ENCODE results near the gene USP17L28. TPM values are rescaled to one million over a fixed set of nuclear protein-coding genes. Genes with fewer than 3 reads are reported as not detected.
"Not testable (repeated sequence)": the region's sequence is repeated elsewhere in the genome, so short reads cannot be mapped to it uniquely, and the experiment has no call there.

Gene USP17L28
- total and polyA plus RNA-seq, 2 donors (not counting 3 experiments of a cell fraction or from before 2014, with no cell fraction given) = not detected

DNA sequence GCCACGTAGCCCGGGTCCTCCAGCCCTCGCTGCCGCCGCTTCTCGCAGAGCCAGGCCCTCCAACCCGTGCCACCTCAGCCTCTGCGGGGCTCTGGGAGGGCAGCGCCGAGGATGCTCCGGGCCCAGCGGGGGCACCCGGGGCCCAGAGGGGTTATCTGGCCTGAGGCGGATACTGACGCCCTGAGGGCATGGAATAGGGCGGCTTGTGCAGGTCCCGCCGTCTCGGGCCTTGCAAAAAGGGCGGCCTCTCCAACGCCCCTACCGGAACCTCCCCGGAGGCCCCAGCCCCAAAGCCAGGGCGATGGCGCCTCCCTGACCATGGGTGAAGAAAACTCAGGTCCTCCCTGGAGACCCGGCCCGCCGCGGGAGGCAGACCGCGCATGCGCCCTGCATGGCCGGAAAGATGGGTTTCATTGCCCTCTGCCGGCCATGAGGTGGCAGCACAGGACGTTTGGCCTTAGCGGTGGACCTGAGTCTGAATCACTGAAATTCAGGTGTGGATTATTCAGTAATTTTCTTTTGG is 32.4 kb downstream of the USP17L28 start:
- H3K4me2 ChIP-seq (ENCODE audit: insufficient read depth, low read length); H3K4me1 ChIP-seq (ENCODE audit: control insufficient read depth, extremely low read depth, insufficient read depth, low read length); H3K36me3 ChIP-seq (ENCODE audit: control insufficient read depth in 2 of 2, extremely low read depth in 1 of 2, insufficient read depth in 2 of 2, low read length in 2 of 2); BruUV-seq (replicated peaks); intact Hi-C loops (cut with micrococcal nuclease); H3K27ac ChIP-seq (ENCODE audit: insufficient read depth, low read depth, low read length); H3K4me3 ChIP-seq (replicated peaks in 1 of 3; ENCODE audit: insufficient read depth in 1 of 3, low read depth in 1 of 3, low read length in 3 of 3); POLR2A ChIA-PET; FAIRE-seq; H3K9me3 ChIP-seq (replicated peaks; ENCODE audit: control insufficient read depth, insufficient read depth, low read length); H3K9me1 ChIP-seq (replicated peaks; ENCODE audit: control insufficient read depth, extremely low read depth, insufficient read depth, low read length); H4K20me1 ChIP-seq (replicated peaks; ENCODE audit: control insufficient read depth, extremely low read depth, insufficient read depth, low read length); dilution Hi-C loops (cut with MboI; ENCODE audit: extremely low pct_ligation_motif_present, low sequenced_read_pairs); CTCF ChIA-PET; H3K27me3 ChIP-seq (ENCODE audit: control insufficient read depth in 2 of 2, insufficient read depth in 2 of 2, low read length in 2 of 2); DNase-seq (ENCODE audit: low read depth, low spot score); H3K9ac ChIP-seq (replicated peaks; ENCODE audit: extremely low read depth, insufficient read depth, low read length); H3K79me2 ChIP-seq (ENCODE audit: control insufficient read depth, insufficient read depth, low read length): not testable (repeated sequence)
- TF ChIP-seq, protein P1, sequence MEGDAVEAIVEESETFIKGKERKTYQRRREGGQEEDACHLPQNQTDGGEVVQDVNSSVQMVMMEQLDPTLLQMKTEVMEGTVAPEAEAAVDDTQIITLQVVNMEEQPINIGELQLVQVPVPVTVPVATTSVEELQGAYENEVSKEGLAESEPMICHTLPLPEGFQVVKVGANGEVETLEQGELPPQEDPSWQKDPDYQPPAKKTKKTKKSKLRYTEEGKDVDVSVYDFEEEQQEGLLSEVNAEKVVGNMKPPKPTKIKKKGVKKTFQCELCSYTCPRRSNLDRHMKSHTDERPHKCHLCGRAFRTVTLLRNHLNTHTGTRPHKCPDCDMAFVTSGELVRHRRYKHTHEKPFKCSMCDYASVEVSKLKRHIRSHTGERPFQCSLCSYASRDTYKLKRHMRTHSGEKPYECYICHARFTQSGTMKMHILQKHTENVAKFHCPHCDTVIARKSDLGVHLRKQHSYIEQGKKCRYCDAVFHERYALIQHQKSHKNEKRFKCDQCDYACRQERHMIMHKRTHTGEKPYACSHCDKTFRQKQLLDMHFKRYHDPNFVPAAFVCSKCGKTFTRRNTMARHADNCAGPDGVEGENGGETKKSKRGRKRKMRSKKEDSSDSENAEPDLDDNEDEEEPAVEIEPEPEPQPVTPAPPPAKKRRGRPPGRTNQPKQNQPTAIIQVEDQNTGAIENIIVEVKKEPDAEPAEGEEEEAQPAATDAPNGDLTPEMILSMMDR (IDR thresholded peaks at IDR 0.05; ENCODE audit: extremely low read depth in 1 of 2, insufficient read depth in 1 of 2, low read depth in 1 of 2, low read length in 2 of 2) = peak in 1 of 2 donors; percentile 20
- peak overlapping the region; percentile 57 for H2AFZ ChIP-seq (ENCODE audit: low read depth, low read length)

DNA sequence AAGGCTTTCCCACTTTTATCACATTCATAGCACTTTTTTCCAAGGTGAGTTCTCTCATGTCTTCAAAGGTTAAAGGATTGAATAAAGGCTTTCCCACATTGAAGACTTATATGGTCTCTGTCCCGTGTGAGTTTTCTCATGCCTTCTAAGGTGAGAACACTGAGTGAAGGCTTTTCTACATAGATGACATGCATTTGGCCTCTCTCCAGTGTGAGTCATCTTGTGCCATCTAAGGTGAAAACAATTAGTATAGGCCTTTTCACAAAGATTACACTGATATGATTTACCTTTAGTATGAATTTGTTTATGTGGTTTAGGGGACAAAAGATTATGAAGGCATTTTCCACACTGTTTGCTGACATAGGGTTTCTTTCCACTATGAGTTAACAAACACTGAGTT is 35.4 kb downstream of the USP17L28 start:
- dilution Hi-C loops (cut with MboI; ENCODE audit: extremely low pct_ligation_motif_present, low sequenced_read_pairs) (no loop called here), intact Hi-C loops (cut with micrococcal nuclease) (no loop called here)
- Histone ChIP-seq H3K9ac (replicated peaks; ENCODE audit: extremely low read depth, insufficient read depth, low read length) (no peak overlapping the region), H3K36me3 (ENCODE audit: control insufficient read depth in 2 of 2, extremely low read depth in 1 of 2, insufficient read depth in 2 of 2, low read length in 2 of 2) (no peaks in the 10 kb centered on the region), H3K4me1 (ENCODE audit: control insufficient read depth, extremely low read depth, insufficient read depth, low read length) (no peaks in the 10 kb centered on the region), H3K79me2 (ENCODE audit: control insufficient read depth, insufficient read depth, low read length) (no peaks in the 10 kb centered on the region), H3K4me3 (replicated peaks in 1 of 3; ENCODE audit: insufficient read depth in 1 of 3, low read depth in 1 of 3, low read length in 3 of 3) (no peak overlapping the region), H3K4me2 (ENCODE audit: insufficient read depth, low read length) (no peak overlapping the region), H4K20me1 (replicated peaks; ENCODE audit: control insufficient read depth, extremely low read depth, insufficient read depth, low read length) (no peaks in the 10 kb centered on the region), H3K9me3 (replicated peaks; ENCODE audit: control insufficient read depth, insufficient read depth, low read length) (no peaks in the 10 kb centered on the region), H3K27ac (ENCODE audit: insufficient read depth, low read depth, low read length) (no peak overlapping the region), H2AFZ (ENCODE audit: low read depth, low read length) (no peak overlapping the region), H3K27me3 (ENCODE audit: control insufficient read depth in 2 of 2, insufficient read depth in 2 of 2, low read length in 2 of 2) (no peaks in the 10 kb centered on the region), H3K9me1 (replicated peaks; ENCODE audit: control insufficient read depth, extremely low read depth, insufficient read depth, low read length) (no peaks in the 10 kb centered on the region)
- DNase-seq (ENCODE audit: low read depth, low spot score) (no peak), FAIRE-seq (no peak)
- BruUV-seq (replicated peaks) = no TSS peak
- ChIA-PET POLR2A (no interaction called here), CTCF (no interaction called here)
- TF ChIP-seq MYC (IDR thresholded peaks at IDR 0.05; ENCODE audit: low read depth, low read length) = no peak
- TF ChIP-seq POLR2AphosphoS5 (IDR thresholded peaks at IDR 0.05; ENCODE audit: insufficient read depth, low read depth, low read length) = no peak
- TF ChIP-seq, protein P1 (IDR thresholded peaks at IDR 0.05; ENCODE audit: extremely low read depth in 1 of 2, insufficient read depth in 1 of 2, low read depth in 1 of 2, low read length in 2 of 2) = no peak
- TF ChIP-seq, protein P2, sequence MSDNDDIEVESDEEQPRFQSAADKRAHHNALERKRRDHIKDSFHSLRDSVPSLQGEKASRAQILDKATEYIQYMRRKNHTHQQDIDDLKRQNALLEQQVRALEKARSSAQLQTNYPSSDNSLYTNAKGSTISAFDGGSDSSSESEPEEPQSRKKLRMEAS (IDR thresholded peaks at IDR 0.05; ENCODE audit: insufficient read depth, insufficient read length) = no peak
- TF ChIP-seq JUN (IDR thresholded peaks at IDR 0.05; ENCODE audit: borderline replicate concordance, insufficient read depth, insufficient read length, low read depth) = no peak
- TF ChIP-seq GATA2 (IDR thresholded peaks at IDR 0.05; ENCODE audit: insufficient read depth, insufficient read length, low read depth, low read length) = no peak
- TF ChIP-seq FOS (IDR thresholded peaks at IDR 0.05; ENCODE audit: borderline replicate concordance, insufficient read depth, low read length) = no peak
- TF ChIP-seq EZH2 (IDR thresholded peaks at IDR 0.05; ENCODE audit: borderline replicate concordance, low read depth, low read length, severe bottlenecking) = no peak
- no peak for TF ChIP-seq POLR2A (IDR thresholded peaks at IDR 0.05; ENCODE audit: low read depth, low read length)
